Measurements from ENCODE around the gene CCDC85C. TPM values are rescaled to one million over a fixed set of nuclear protein-coding genes. Genes with fewer than 3 reads are reported as not detected.

The CCDC85C gene
- total RNA-seq, 2 experiments from 2014 or later: 6.4 to 15.0 TPM

GRCh38 chr14:99475660-99476059 is 128.3 kb downstream of the CCDC85C start:
- H3K36me3 ChIP-seq (ENCODE audit: insufficient read depth, low read length): no peaks in the 10 kb centered on the region
- TF ChIP-seq CTCF (conservative IDR thresholded peaks at IDR 0.05; ENCODE audit: low read length) (no peak), EZH2phosphoT487 (IDR thresholded peaks at IDR 0.05; ENCODE audit: borderline replicate concordance, low read depth, low read length) (no peak)
- peaks cover 12% of the 10 kb centered on the region for H3K4me1 ChIP-seq (ENCODE audit: insufficient read depth, low read length, poor library complexity, severe bottlenecking)
- no peak for DNase-seq (ENCODE audit: low spot score)
- H3K9me3 ChIP-seq (ENCODE audit: low read length): no peaks in the 10 kb centered on the region
- peaks cover 65% of the 10 kb centered on the region for H4K20me1 ChIP-seq (ENCODE audit: insufficient read depth, low read length)
- H2AFZ ChIP-seq (ENCODE audit: low read length): no peak overlapping the region
- H3K9me2 ChIP-seq (ENCODE audit: insufficient read depth, low read length): no peaks in the 10 kb centered on the region
- no peak overlapping the region for H3K27ac ChIP-seq (ENCODE audit: low read depth, low read length, poor library complexity, severe bottlenecking)
- peaks cover 93% of the 10 kb centered on the region for H3K79me2 ChIP-seq (ENCODE audit: insufficient read depth, low read depth, low read length)
- H3K4me3 ChIP-seq (ENCODE audit: low read depth, low read length, poor library complexity, severe bottlenecking): no peak overlapping the region
- ChIA-PET POLR2A (interaction anchor here (0.6 kb wide), 1 partner anchor 915 kb away, joined by 4 read pairs; no protein-coding TSS in a partner anchor), CTCF (ENCODE audit: unreplicated experiment) (no interaction called here)
- intact Hi-C loops (cut with micrococcal nuclease; ENCODE audit: unreplicated experiment): no loop called here
- no TSS peak for BruUV-seq (replicated peaks)
- no peak overlapping the region for H3K4me2 ChIP-seq (ENCODE audit: low read length)

- DNase-seq (ENCODE audit: low spot score): no peak
- Histone ChIP-seq H3K27ac (ENCODE audit: low read depth, low read length, poor library complexity, severe bottlenecking) (no peak overlapping the region), H3K4me3 (ENCODE audit: low read depth, low read length, poor library complexity, severe bottlenecking) (no peak overlapping the region), H3K4me1 (ENCODE audit: insufficient read depth, low read length, poor library complexity, severe bottlenecking) (peaks cover 12% of the 10 kb centered on the region), H3K9me3 (ENCODE audit: low read length) (no peaks in the 10 kb centered on the region), H3K36me3 (ENCODE audit: insufficient read depth, low read length) (no peaks in the 10 kb centered on the region), H3K9me2 (ENCODE audit: insufficient read depth, low read length) (no peaks in the 10 kb centered on the region), H3K4me2 (ENCODE audit: low read length) (no peak overlapping the region), H4K20me1 (ENCODE audit: insufficient read depth, low read length) (peaks cover 65% of the 10 kb centered on the region), H2AFZ (ENCODE audit: low read length) (no peak overlapping the region), H3K79me2 (ENCODE audit: insufficient read depth, low read depth, low read length) (peaks cover 96% of the 10 kb centered on the region)
- intact Hi-C loops (cut with micrococcal nuclease; ENCODE audit: unreplicated experiment): no loop called here
- ChIA-PET CTCF (ENCODE audit: unreplicated experiment) (no interaction called here), POLR2A (interaction anchor here (0.6 kb wide), 1 partner anchor 915 kb away, joined by 4 read pairs; no protein-coding TSS in a partner anchor)
- no TSS peak for BruUV-seq (replicated peaks)
- TF ChIP-seq EZH2phosphoT487 (IDR thresholded peaks at IDR 0.05; ENCODE audit: borderline replicate concordance, low read depth, low read length): no peak
Observed at GRCh38 chr14:99475179-99475578, 128.8 kb downstream of the CCDC85C start.

GRCh38 chr14:99473458-99473857 is 130.5 kb downstream of the CCDC85C start:
- ChIA-PET POLR2A (no interaction called here), CTCF (ENCODE audit: unreplicated experiment) (no interaction called here)
- intact Hi-C loops (cut with micrococcal nuclease; ENCODE audit: unreplicated experiment): no loop called here
- no peak for TF ChIP-seq EZH2phosphoT487 (IDR thresholded peaks at IDR 0.05; ENCODE audit: borderline replicate concordance, low read depth, low read length)
- TF ChIP-seq CTCF (conservative IDR thresholded peaks at IDR 0.05; ENCODE audit: low read length): no peak
- H3K36me3 ChIP-seq (ENCODE audit: insufficient read depth, low read length): no peaks in the 10 kb centered on the region
- H3K79me2 ChIP-seq (ENCODE audit: insufficient read depth, low read depth, low read length): peaks cover 87% of the 10 kb centered on the region
- no TSS peak for BruUV-seq (replicated peaks)
- H4K20me1 ChIP-seq (ENCODE audit: insufficient read depth, low read length): peaks cover 50% of the 10 kb centered on the region
- no peak overlapping the region for H2AFZ ChIP-seq (ENCODE audit: low read length)
- no peak overlapping the region for H3K4me3 ChIP-seq (ENCODE audit: low read depth, low read length, poor library complexity, severe bottlenecking)
- H3K27ac ChIP-seq (ENCODE audit: low read depth, low read length, poor library complexity, severe bottlenecking): no peak overlapping the region
- H3K9me3 ChIP-seq (ENCODE audit: low read length): no peaks in the 10 kb centered on the region
- H3K4me1 ChIP-seq (ENCODE audit: insufficient read depth, low read length, poor library complexity, severe bottlenecking): peaks cover under 1% of the 10 kb centered on the region
- no peaks in the 10 kb centered on the region for H3K9me2 ChIP-seq (ENCODE audit: insufficient read depth, low read length)
- no peak overlapping the region for H3K4me2 ChIP-seq (ENCODE audit: low read length)
- DNase-seq (ENCODE audit: low spot score): no peak

Measured in OCI-LY7 (cell line).